ENCODE measurements around the gene MYO10. TPM values are rescaled to one million over a fixed set of nuclear protein-coding genes. Genes with fewer than 3 reads are reported as not detected.

Gene MYO10
- total RNA-seq, 2 experiments from 2014 or later, result 0.23 TPM; not detected in 1

DNA sequence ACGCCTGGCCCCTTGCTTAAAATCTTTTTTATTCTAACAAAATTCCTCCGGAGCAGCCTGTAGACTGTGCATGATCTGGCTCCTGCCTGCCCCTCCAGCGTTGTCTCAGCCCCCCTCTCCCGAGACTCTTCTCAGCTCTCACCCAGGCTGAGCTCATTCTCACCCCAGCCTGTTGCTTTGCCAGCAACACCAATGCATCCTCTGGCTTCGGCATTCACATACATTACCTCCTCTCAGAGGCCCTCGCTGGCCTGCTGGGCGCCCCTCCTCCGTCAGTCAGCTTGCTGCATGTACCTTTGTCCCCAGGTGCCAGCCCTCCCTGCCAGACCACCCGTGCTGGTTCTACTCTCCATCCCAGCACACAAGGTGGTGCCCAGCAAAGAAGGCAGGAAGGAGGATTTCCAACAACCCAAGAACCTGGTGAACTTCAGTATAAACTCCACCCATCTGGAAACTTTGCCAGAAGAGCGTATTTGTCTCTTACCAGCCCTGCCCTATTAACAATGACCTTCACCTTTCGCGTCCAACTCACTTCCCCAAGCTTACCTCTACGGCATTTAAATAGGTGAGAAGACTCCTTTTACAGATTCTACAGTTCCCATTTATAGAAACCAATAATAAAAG, 35.0 kb downstream of the MYO10 start:
- Mint-ChIP-seq H3K27ac (no peak overlapping the region), H3K9me3 (no peaks in the 10 kb centered on the region), H3K4me3 (no peak overlapping the region), H3K27me3 (no peaks in the 10 kb centered on the region), H3K4me1 (no peaks in the 10 kb centered on the region), H3K36me3 (ENCODE audit: low read depth) (no peaks in the 10 kb centered on the region)
- ChIA-PET POLR2A (no interaction called here), CTCF (interaction anchor here (0.6 kb wide), 1 partner anchor 255 kb away, joined by 6 read pairs; no protein-coding TSS in a partner anchor)
- DNase-seq, result no peak

DNA sequence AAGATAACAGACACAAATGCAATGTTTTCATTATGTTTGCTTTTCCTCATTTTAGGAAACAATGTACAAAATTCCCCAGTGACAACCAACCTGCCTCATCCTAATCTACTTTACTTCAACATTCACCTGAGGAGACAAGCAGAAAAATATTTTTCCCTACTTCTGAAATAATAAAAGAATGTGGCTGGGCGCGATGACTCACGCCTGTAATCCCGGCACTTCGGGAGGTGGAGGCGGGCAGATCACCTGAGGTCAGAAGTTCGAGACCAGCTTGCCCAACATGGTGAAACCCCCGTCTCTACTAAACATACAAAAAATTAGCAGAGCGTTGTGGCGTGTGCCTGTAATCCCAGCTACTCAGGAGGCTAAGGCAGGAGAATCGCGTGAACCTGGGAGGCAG, 36.9 kb downstream of the MYO10 start:
- DNase-seq, result no peak
- no peaks in the 10 kb centered on the region for H3K9me3 Mint-ChIP-seq
- no peak overlapping the region for H3K27ac Mint-ChIP-seq
- no peaks in the 10 kb centered on the region for H3K36me3 Mint-ChIP-seq (ENCODE audit: low read depth)
- no peak overlapping the region for H3K4me3 Mint-ChIP-seq
- no peaks in the 10 kb centered on the region for H3K27me3 Mint-ChIP-seq
- H3K4me1 Mint-ChIP-seq, result no peaks in the 10 kb centered on the region
- CTCF ChIA-PET, result no interaction called here
- POLR2A ChIA-PET, result interaction anchor here (0.6 kb wide), 1 partner anchor 19 kb away, joined by 3 read pairs; no protein-coding TSS in a partner anchor

DNA sequence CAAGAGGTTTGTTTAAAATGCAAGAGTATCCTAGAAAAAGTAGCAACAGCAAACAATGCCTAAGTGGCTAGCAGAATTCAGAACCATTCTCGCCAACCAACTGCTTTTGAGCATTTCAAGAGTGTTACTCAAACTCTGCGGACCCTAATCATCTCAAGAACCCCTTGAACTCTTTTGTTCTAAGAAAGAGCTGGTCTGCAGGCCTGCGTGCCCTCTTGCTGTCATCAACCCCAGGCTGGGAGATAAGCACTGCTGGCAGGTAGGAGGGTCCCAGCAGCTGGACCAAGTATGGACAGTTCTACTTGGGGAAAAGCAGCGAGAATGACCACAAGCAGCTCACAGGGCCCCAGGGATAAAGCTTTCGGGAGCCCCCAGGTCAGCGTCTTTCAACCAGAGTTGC, 38.3 kb downstream of the MYO10 start:
- Mint-ChIP-seq H3K4me3 (no peak overlapping the region), H3K36me3 (ENCODE audit: low read depth) (no peaks in the 10 kb centered on the region), H3K27ac (no peak overlapping the region), H3K9me3 (no peaks in the 10 kb centered on the region), H3K4me1 (no peaks in the 10 kb centered on the region), H3K27me3 (no peaks in the 10 kb centered on the region)
- no peak for DNase-seq
- ChIA-PET POLR2A (no interaction called here), CTCF (no interaction called here)

DNA sequence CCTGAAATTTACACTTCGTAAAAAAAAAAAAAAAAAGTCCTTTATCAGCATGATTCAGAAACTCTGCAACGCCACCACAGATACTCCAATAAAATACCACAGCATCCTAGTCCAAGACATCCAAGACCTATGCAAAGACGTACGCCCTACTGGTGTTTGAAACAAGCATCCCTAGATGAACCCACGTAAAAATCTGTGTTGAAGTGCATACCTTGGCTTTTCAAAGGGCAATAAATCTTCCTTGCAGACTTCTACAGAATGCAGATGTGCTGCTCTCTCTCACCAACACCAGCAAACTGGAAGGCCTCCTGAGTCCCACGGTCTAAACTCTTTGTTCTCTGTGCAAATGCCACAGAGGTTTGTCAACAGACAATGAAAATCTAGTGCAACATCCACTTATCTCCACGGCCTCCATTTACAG, 38.8 kb downstream of the MYO10 start:
- H3K27ac Mint-ChIP-seq, result no peak overlapping the region
- ChIA-PET POLR2A (no interaction called here), CTCF (no interaction called here)
- H3K4me3 Mint-ChIP-seq, result no peak overlapping the region
- DNase-seq, result no peak
- H3K27me3 Mint-ChIP-seq, result no peaks in the 10 kb centered on the region
- no peaks in the 10 kb centered on the region for H3K9me3 Mint-ChIP-seq
- no peaks in the 10 kb centered on the region for H3K4me1 Mint-ChIP-seq
- H3K36me3 Mint-ChIP-seq (ENCODE audit: low read depth), result no peaks in the 10 kb centered on the region

DNA sequence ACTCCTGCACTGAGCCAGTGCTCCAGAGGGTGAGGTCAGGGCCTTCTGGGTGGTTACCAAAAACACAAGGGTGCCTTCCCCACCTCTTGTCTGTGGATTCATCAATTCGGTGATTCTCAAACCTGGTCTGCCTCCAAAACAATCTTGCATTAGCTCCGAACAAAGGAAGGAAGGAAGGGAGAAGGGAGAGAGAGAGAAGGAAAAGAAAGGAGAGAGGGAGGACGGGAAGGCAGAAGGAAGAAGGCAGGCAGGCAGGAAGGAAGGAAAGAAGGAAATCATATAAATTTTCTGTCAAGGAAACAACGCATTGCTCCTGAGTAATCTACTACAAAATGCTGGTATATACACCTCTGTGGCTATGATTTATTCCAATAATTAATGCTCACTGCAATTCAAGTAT, 39.3 kb downstream of the MYO10 start:
- Mint-ChIP-seq H3K27ac (no peak overlapping the region), H3K4me3 (no peak overlapping the region), H3K27me3 (no peaks in the 10 kb centered on the region), H3K4me1 (no peaks in the 10 kb centered on the region), H3K36me3 (ENCODE audit: low read depth) (no peaks in the 10 kb centered on the region), H3K9me3 (no peaks in the 10 kb centered on the region)
- CTCF ChIA-PET, result no interaction called here
- DNase-seq, result no peak
- POLR2A ChIA-PET, result no interaction called here

DNA sequence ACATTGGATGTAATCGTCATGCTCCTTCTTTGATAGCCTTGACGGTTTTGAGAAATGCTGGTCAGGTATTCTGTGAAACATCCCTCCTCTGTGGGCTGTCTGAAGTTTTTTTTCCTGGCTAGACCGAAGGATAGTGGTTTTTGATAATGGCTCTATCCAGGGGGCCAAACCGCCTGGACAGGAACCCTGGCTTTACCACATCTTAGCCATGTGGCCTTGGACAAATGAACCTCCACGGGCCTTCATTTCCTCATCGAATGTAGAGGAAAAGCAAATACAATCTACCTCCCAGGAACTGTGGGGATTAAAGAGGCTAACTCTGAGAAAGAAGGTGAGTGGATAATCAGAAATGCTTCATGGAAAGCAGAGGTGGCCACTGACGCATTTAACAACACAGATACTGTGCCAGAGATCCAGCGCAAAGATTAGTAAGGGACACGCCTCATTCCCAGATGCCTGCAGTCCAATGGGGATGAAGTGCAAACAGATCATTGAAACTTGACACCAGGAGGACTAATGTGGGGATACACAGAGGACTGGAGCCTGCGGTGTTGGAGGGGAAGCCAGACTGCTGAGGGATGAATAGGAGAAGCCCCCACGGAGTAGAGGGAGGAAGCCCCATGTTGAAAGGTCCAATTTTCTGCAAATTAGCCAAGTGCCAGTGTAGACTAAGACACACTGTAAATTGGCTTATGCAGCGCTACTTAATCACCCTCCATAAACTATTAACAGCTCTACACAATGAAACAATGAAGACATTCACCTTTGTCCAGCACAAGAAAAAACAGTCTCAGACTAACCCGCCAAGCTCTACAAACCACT, 41.6 kb downstream of the MYO10 start:
- no peaks in the 10 kb centered on the region for H3K4me1 Mint-ChIP-seq
- no peaks in the 10 kb centered on the region for H3K36me3 Mint-ChIP-seq (ENCODE audit: low read depth)
- H3K27ac Mint-ChIP-seq, result no peak overlapping the region
- no peaks in the 10 kb centered on the region for H3K9me3 Mint-ChIP-seq
- H3K27me3 Mint-ChIP-seq, result no peaks in the 10 kb centered on the region
- ChIA-PET CTCF (no interaction called here), POLR2A (no interaction called here)
- DNase-seq, result no peak
- no peak overlapping the region for H3K4me3 Mint-ChIP-seq

DNA sequence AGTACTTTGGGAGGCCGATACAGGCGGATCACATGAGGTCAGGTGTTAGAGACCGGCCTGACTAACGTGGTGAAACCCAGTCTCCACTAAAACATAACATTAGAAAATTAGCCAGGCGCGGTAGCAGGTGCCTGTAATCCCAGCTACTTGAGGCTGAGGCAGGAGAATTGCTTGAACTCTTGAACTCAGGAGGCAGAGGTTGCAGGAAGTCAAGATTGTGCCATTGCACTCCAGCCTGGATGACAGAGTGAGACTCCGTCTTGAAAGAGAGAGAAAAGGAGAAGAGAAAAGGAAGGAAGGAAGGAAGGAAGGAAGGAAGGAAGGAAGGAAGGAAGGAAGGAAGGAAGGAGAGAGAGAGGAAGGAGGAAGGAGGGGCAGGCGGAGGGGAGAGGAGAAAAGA, 45.1 kb downstream of the MYO10 start:
- no peaks in the 10 kb centered on the region for H3K27me3 Mint-ChIP-seq
- DNase-seq, result no peak
- no peak overlapping the region for H3K27ac Mint-ChIP-seq
- CTCF ChIA-PET, result no interaction called here
- H3K36me3 Mint-ChIP-seq (ENCODE audit: low read depth), result no peaks in the 10 kb centered on the region
- peaks cover 2% of the 10 kb centered on the region for H3K9me3 Mint-ChIP-seq
- H3K4me1 Mint-ChIP-seq, result no peaks in the 10 kb centered on the region
- H3K4me3 Mint-ChIP-seq, result no peak overlapping the region
- POLR2A ChIA-PET, result no interaction called here

DNA sequence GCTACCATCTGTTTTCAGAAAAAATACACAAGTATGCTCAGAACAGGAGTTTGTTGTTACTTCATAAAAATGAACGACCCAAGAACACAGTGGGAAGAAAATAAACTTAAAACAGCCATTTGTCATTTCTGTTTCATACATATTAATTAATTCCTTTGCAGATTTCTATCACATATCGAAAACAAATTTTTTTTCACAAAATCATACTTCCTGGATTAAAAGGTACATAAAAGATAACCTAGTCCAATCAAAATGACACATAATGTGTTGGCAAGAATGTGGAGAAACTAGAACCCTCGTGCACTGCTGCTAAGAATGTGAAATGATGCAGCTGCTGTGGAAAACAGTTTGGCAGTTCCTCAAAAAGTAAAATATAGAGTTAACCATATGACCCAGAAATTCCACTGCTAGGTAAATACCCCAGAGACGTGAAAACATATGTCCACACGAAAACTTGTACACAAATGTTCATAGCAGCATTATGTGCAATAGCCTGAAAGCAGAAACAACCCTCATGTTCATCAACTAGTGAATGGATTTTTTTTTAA, 46.0 kb downstream of the MYO10 start:
- Mint-ChIP-seq H3K36me3 (ENCODE audit: low read depth) (no peaks in the 10 kb centered on the region), H3K4me3 (no peak overlapping the region), H3K9me3 (peaks cover 2% of the 10 kb centered on the region), H3K27me3 (no peaks in the 10 kb centered on the region), H3K27ac (no peak overlapping the region), H3K4me1 (no peaks in the 10 kb centered on the region)
- DNase-seq, result no peak
- POLR2A ChIA-PET, result no interaction called here
- CTCF ChIA-PET, result no interaction called here

DNA sequence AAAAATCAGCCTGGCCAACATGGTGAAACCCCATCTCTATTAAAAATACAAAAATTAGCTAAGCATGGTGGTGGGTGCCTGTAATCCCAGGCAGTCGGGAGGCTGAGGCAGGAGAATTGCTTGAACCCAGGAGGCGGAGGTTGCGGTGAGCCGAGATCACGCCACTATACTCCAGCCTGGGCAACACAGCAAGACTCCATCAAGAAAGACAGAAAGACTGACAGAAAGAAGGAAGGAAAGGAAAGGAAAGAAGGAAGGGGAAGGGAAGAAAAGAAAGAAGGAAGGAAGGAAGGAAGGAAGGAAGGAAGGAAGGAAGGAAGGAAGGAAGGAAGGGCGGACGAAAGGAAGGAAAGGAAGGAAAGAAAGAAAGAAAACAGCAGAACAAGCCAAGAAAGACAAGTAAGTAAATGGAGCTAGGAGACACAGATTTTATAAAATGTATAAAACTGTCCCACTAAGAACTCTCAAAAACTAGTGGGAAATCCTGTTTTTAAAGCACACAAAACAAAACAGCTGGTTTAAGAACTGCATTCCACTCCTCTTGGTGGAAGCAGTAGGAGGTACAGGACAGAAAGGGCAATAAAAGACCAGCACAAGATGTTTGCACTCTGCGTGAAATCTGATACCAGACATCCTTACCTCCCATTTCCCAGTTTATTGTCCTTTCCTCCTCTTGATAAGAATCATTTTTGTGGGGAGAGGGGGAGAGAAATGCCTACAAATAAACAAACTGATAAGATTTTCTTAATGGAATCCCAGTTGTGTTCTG, 46.7 kb downstream of the MYO10 start:
- Mint-ChIP-seq H3K36me3 (ENCODE audit: low read depth) (no peaks in the 10 kb centered on the region), H3K4me1 (no peaks in the 10 kb centered on the region)
- POLR2A ChIA-PET, result no interaction called here

DNA sequence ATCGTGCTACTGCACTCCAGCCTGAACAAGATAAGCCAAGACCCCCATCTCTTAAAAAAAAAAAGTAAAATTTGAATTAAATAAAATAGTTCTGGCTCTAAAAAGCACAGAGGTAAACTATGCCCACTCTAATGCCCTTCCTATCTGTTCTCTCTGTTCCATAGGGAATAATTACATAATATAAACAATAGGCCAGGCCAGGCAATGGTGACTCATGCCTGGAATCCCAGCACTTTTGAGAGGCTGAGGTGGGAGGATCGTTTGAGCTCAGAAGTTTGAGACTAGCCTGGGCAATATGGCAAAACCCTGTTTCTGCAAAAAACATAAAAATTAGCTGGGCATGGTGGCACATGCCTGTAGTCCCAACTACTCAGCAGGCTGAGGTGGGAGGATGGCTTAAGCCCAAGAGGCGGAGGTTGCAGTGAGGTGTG, 47.4 kb downstream of the MYO10 start:
- ChIA-PET CTCF (no interaction called here), POLR2A (no interaction called here)
- no peaks in the 10 kb centered on the region for H3K36me3 Mint-ChIP-seq (ENCODE audit: low read depth)
- no peaks in the 10 kb centered on the region for H3K27me3 Mint-ChIP-seq
- no peak overlapping the region for H3K27ac Mint-ChIP-seq
- H3K4me1 Mint-ChIP-seq, result no peaks in the 10 kb centered on the region
- DNase-seq, result no peak
- H3K4me3 Mint-ChIP-seq, result no peak overlapping the region
- H3K9me3 Mint-ChIP-seq, result peaks cover 2% of the 10 kb centered on the region

More for the DNA sequence above, 46.7 kb downstream of the MYO10 start:
- H3K4me3 Mint-ChIP-seq, result no peak overlapping the region
- CTCF ChIA-PET, result no interaction called here
- H3K9me3 Mint-ChIP-seq, result peaks cover 2% of the 10 kb centered on the region
- H3K27ac Mint-ChIP-seq, result no peak overlapping the region
- no peak for DNase-seq
- H3K27me3 Mint-ChIP-seq, result no peaks in the 10 kb centered on the region

DNA sequence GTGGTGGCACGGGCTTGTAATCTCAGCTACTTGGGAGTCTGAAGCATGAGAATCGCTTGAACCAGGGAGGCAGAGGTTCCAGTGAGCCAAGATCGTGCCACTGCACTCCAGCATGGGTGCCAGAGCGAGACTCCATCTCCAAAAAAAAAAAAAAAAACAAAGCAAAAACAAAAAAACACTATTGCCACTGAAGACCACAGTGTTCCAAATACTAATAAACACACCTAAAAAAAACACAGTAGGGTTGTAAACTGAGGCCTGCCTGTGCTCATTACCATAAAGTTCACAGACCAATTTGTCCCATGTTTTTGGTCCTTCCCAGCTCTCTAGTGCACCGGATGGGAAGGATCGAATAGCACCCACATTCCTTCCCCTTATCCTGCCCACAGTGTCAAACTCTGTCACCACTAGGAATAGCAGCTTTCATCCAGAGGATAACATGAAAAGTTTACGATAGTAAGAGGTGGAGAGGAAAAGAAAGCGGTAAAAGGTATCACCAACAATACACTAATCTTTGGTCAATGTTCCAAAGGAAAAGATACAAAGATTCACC, 49.2 kb downstream of the MYO10 start:
- no peak for DNase-seq
- Mint-ChIP-seq H3K36me3 (ENCODE audit: low read depth) (no peaks in the 10 kb centered on the region), H3K9me3 (peaks cover 2% of the 10 kb centered on the region), H3K4me1 (no peaks in the 10 kb centered on the region), H3K27me3 (no peaks in the 10 kb centered on the region), H3K4me3 (no peak overlapping the region), H3K27ac (no peak overlapping the region)
- CTCF ChIA-PET, result no interaction called here
- POLR2A ChIA-PET, result no interaction called here

DNA sequence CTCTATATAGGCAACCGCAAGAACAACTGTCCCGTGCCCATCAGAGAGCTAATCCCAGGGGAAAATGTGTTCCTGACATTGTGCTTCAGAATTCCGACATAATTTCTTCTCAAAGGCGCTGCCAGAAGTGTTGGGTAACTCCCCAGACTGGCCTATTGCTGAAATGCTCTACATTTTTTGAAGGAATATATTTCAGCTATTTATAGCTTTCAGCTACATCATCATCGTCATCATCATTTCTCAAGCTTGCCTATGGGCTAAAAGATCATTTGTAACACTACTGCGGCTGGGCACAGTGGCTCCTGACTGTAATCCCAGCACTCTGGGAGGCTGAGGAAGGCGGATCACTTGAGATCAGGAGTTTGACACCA, 49.7 kb downstream of the MYO10 start:
- POLR2A ChIA-PET, result no interaction called here
- no peak overlapping the region for H3K27ac Mint-ChIP-seq
- no peaks in the 10 kb centered on the region for H3K27me3 Mint-ChIP-seq
- no peak for DNase-seq
- H3K9me3 Mint-ChIP-seq, result peaks cover 2% of the 10 kb centered on the region
- CTCF ChIA-PET, result no interaction called here
- no peak overlapping the region for H3K4me3 Mint-ChIP-seq
- H3K4me1 Mint-ChIP-seq, result no peaks in the 10 kb centered on the region
- H3K36me3 Mint-ChIP-seq (ENCODE audit: low read depth), result no peaks in the 10 kb centered on the region

DNA sequence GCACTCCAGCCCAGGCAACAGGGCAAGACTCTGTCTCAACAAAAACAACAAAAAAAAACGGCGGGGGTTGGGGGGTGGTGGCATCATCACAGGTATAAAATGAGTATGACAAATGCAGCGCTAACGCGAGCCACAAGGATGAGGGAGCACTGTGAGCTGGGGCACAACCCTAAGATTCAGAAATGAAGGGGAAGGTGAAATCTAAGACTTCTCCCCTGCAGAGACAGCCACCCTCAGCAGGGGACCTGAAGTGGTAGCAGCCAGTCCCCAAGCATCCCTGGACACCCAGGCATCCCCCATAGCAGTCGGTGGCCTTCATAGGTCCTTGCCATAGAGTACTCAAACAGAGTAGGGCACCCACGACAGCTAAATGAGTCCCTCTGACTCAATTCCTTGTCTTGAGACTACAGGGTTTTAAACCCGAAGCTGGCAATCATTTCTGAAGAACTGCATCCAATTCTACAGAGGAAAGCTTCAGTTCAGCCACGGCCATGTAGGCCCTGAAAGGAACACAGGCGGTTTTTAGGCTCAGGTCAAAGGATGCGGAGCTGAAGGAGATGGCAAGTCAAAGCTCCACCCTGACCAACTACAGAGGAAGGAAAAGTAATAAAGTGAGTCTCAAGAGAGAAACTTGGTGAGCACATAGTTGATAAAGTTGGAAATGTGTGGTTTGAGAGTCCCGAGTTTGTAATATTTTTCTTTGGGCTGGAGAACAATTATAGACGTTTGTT, 50.3 kb downstream of the MYO10 start:
- Mint-ChIP-seq H3K27ac (no peak overlapping the region), H3K9me3 (peaks cover 2% of the 10 kb centered on the region), H3K27me3 (no peaks in the 10 kb centered on the region), H3K36me3 (ENCODE audit: low read depth) (no peaks in the 10 kb centered on the region), H3K4me3 (no peak overlapping the region), H3K4me1 (no peaks in the 10 kb centered on the region)
- CTCF ChIA-PET, result no interaction called here
- POLR2A ChIA-PET, result no interaction called here
- DNase-seq, result no peak
